NCI-H69 (cell line): ENCODE data around the gene RAVER2.

Experiments used
- DNase-seq: peaks from one replicate; lab custom pipeline; 2025; lab: John Stamatoyannopoulos, UW

Gene RAVER2

GRCh38 chr1:64846573-64847430 is 101.9 kb downstream of the RAVER2 start:
- DNase-seq: no peak

DNA sequence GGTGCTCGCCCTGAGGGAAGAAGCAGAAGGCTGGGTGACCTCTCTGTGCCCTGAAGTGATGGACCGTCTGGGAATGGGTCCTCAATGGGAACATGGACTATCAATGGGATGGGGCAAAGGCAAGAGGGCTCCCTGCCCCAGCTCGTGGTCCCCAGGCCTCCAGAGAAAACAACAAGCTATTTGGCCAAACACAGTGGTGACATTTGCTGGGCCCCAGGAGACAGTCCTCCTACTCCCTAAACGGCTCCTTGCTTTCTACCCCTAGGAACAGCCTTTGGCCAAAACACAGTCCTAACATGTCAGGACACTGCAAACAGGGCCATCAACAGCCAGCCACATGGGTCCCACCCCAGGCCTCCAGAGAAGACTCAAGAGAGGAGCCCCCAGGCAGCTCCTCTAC is 102.8 kb downstream of the RAVER2 start:
- no peak for DNase-seq

GRCh38 chr1:64848136-64848535 is 103.3 kb downstream of the RAVER2 start:
- DNase-seq: peak; percentile 43

- DNase-seq: peak; percentile 77
These were observed 103.9 kb downstream of the RAVER2 start for GRCh38 chr1:64848803-64849202.

- DNase-seq: no peak
These were observed 105.1 kb downstream of the RAVER2 start for GRCh38 chr1:64849942-64850341.

- DNase-seq: peak; percentile 15
These were observed 106.0 kb downstream of the RAVER2 start for GRCh38 chr1:64850846-64851245.

DNA sequence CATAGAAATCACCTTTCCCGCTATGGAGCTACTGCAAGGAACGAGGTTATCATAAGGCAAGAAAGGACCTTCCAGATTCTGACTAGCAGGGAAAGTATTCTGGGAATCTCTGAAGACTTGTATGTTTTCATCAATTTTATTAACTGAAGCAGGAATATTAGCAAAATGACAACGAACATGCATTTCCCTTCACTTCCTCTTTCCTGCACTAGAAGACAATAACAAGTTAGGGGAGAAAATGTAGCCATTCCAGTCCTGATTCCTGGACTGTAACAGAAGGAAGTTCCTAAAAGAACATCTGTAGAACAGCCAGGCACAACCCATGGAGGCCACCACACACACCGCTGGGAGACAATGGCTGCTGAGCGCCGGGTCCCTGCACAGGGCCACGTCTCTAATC is 106.8 kb downstream of the RAVER2 start:
- DNase-seq: no peak

DNA sequence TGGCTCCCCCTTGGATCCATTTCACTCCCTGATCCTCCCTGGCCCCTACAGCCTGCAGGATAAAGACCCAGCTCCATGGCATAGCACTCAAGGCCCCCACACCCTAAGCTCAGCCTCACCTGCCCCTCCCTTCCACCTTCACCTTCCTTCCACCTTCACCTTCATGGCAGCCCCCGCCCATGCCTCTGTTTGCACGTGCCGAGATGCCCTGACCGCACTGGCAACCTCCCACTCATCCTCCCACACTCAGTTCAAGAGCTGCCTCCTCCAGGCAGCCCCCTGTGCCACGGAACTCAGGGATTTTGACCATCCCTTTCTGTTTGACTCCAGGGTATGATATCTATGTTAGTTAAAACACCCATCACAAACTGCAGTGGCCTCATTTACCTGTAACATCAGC is 109.8 kb downstream of the RAVER2 start:
- DNase-seq: no peak

GRCh38 chr1:64855557-64855956 is 110.7 kb downstream of the RAVER2 start:
- DNase-seq: no peak

GRCh38 chr1:64856553-64856952 is 111.7 kb downstream of the RAVER2 start:
- DNase-seq: peak; percentile 43

DNA sequence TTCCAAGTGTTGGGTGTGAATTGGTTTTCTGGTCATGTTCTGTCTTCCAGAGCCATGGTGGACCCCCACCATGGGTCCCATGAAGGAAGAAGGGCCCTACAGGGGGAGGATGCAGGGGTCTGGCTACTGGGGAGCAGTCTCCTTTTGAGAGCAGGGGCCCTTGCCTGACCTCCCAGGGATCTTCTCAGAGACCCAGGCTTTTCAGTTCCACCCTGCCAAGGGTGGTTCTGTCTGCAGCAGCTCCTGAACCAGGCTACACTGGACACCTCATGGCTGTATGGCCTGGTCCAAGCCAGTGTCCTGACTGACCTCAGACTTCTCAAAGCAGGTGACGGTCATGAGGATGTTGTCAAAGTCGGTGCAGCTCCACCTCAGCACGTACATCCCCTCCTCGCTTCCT is 112.5 kb downstream of the RAVER2 start:
- DNase-seq: no peak

DNA sequence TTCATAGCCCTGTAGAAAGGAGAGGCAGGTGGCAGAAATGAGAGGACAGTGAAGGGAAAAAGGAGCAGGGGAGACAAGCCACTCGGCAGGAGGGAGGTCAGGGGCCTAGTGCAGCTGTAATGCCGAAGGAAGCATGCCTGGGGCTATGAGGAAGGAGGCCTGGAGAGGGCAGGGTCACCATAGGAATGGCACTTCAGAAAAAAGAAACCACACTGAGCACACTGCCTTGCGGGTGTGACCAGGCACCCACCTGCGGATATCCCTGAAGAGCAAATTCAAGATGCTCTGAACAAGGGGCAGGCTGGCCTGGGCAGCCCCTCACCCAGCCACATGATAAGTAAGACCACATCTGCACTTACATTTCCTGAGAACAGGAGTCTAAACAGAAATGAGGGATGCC is 116.7 kb downstream of the RAVER2 start:
- DNase-seq: peak; percentile 42

- DNase-seq: peak; percentile 81
These were observed 119.4 kb downstream of the RAVER2 start for GRCh38 chr1:64864018-64864940.

GRCh38 chr1:64865105-64865757 is 120.4 kb downstream of the RAVER2 start:
- no peak for DNase-seq

DNA sequence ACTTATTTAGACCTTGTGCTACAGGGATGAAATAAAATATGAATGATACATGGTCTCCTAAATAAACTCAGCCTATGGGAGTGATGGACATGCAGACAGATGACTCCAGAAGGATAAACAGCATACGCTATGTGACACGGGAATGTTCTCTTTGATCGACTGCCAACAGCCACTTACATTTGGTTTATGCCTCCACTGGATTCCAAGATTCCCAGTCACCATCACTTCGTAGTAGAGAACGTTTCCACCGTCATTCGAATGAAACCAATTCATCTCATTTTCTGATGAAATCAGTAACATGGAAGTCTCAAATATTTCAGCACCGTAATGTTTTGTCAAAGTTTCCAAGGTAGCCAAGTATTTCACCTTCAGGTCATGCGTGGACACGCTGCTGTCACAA is 121.8 kb downstream of the RAVER2 start:
- DNase-seq: no peak

DNA sequence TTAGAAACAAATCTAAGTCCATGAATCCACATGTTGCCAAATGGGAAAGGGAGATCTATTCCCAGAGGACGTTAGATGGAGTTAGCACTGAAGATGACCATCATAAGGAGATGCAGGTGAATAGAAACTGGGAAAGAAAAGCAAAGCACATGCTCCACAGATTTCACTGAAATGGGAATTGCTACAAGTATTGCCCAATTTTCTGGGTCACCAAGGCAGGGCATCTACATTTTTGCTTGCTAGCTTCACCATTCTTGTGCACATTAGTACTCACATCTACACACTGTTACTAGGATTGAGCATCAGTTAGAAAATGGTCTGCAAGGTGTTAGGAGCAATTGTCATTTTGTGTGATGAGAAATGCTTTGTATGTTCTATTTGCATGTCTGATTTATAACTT is 122.4 kb downstream of the RAVER2 start:
- no peak for DNase-seq

DNA sequence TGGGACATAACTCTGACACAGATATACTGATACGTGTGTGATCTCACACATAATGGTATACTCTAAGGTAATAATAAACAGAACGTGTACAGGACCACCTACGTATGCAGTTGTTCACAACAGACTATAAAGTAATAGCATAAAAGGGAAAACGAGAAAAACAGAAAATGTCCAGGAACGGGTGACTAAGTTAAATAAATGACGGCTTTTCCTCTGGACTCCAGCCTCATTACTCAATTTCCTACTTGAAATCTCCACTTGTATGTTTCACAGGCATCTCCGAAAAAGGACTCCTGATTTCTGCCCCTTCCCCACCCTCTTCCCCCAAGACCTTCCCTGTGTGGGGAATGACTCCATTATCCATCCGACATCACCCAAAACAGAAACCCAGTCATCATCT is 126.4 kb downstream of the RAVER2 start:
- no peak for DNase-seq

DNA sequence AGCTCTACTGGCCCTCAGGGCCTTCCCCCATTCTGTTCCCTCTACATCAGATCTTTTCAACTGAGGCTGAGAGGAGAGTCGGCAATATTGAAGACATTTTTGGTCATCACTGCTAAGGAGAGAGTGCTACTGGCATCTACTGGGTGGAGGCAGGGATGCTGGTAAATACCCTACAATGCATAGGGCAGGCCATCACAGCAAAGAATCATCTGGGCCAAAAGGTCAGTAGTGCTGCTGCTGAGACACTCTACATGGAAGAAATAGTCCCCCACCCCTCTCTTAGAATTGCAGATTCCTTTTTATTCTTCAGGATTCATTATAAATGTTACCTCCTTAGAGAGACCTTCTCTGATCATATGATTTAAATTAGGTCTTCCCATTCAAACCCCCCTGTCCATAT is 127.2 kb downstream of the RAVER2 start:
- DNase-seq: no peak

GRCh38 chr1:64873576-64873975 is 128.7 kb downstream of the RAVER2 start:
- no peak for DNase-seq

GRCh38 chr1:64874666-64875065 is 129.8 kb downstream of the RAVER2 start:
- no peak for DNase-seq

- no peak for DNase-seq
These were observed 130.2 kb downstream of the RAVER2 start for GRCh38 chr1:64875101-64875500.

DNA sequence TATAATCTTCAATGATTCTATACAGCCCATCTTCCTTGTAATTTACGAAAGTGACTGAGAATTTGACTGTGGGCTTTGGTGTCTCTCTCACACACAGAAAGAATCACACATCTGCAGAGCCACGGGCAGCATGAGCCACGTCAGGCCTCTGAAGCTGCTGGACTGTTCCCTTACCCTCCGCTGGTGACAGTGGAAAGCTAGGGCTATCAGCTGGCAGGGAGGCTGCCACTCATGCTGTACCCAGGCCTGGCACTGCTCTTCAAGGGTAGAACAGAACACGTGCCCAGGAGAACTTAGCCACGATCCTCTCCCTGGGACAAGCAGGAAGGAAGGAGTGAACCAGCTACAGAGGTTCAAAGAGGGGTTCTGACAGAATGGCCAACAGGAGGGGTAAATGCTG is 130.7 kb downstream of the RAVER2 start:
- no peak for DNase-seq

GRCh38 chr1:64877151-64877550 is 132.3 kb downstream of the RAVER2 start:
- no peak for DNase-seq
